BLaER1 treated with 17β-estradiol and CSF1 and Interleukin-3, amounts not matched to agents 10 nM and 100 nM (cell line): ENCODE results near the gene ANKRD31.

Experiments
- H3K27ac ChIP-seq, 11 experiments: shearing (Covaris generic); formaldehyde crosslinking; 2 replicates each; pipeline ENCODE4 v1.8.1; 2022
- H3K27me3 ChIP-seq, 11 experiments: shearing (Covaris generic); formaldehyde crosslinking; 2 replicates each; pipeline ENCODE4 v1.8.1; 2022
- H3K36me3 ChIP-seq, 11 experiments: shearing (Covaris generic); formaldehyde crosslinking; 2 replicates each; pipeline ENCODE4 v1.8.1; 2022
- H3K4me1 ChIP-seq, 10 experiments: shearing (Covaris generic); formaldehyde crosslinking; 2 replicates each; pipeline ENCODE4 v1.8.1; 2022
- H3K4me2 ChIP-seq, 11 experiments: shearing (Covaris generic); formaldehyde crosslinking; 2 replicates each; pipeline ENCODE4 v1.8.1; 2022
- H3K4me3 ChIP-seq, 10 experiments: shearing (Covaris generic); formaldehyde crosslinking; 2 replicates each; pipeline ENCODE4 v1.8.1; 2022
- H3K9ac ChIP-seq, 11 experiments: shearing (Covaris generic); formaldehyde crosslinking; 2 replicates each; pipeline ENCODE4 v1.8.1; 2022
- H3K9me3 ChIP-seq, 11 experiments: shearing (Covaris generic); formaldehyde crosslinking; replicated peaks in 1 of 11; 2 replicates each; pipeline ENCODE4 v1.8.1; 2022
- H4K20me1 ChIP-seq, 11 experiments: shearing (Covaris generic); formaldehyde crosslinking; 2 replicates each; pipeline ENCODE4 v1.8.1; 2022
- Cebpa-rat ChIP-seq, 11 experiments: shearing (Covaris generic); IDR thresholded peaks; 2 replicates each; pipeline ENCODE4 v1.8.1; 2022

Gene ANKRD31

GRCh38 chr5:75059912-75060545 is 176.6 kb downstream of the ANKRD31 start:
- Histone ChIP-seq H3K4me1 (peaks cover 6 to 21% (median 13%) of the 10 kb centered on the region in 10 experiments; a peak in 16 of 20 replicates), H3K9ac (no peak overlapping the region)

DNA sequence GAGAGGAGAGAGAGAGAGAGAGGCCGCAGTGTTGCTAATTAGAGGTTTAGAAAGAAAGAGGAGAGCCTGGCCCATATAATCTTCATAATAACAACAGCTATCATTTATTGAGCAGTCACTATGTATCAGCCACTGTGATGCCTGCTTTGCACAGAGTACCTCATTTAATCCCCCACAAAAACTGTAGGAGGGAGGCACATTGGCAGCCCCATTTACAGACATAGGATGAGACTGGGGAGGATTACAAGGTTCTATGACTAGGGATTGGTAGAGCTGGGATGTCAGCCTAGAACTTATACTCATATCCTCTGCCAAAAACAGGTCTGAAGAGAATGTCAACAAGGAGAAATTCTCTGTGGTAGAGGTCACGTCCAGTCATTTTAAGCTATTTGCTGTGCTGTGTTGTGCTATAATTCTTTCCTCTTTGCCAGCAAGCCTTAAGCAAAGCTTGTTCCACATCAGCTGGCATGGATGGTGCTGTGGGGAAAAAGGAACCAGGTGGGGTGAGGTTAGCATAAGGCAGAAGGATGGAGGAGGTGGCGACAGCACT is 177.6 kb downstream of the ANKRD31 start:
- Histone ChIP-seq H3K27me3 (peaks cover 10 to 22% (median 16%) of the 10 kb centered on the region in 11 experiments), H3K9me3 (no peaks in the 10 kb centered on the region), H3K36me3 (no peaks in the 10 kb centered on the region), H3K27ac (no peak overlapping the region), H3K9ac (no peak overlapping the region), H3K4me3 (no peak overlapping the region), H3K4me1 (peaks cover 6 to 21% (median 13%) of the 10 kb centered on the region in 10 experiments; a peak in 16 of 20 replicates), H3K4me2 (peak overlapping the region in 4 of 11 experiments; percentile 43 to 62 (median 48); a peak in 7 of 22 replicates), H4K20me1 (peaks cover 0 to 4% (median 0%) of the 10 kb centered on the region in 11 experiments; a peak in 3 of 22 replicates)
- no peak for TF ChIP-seq Cebpa-rat (IDR thresholded peaks at IDR 0.05)

More at GRCh38 chr5:75059912-75060545, 176.6 kb downstream of the ANKRD31 start:
- Histone ChIP-seq H3K4me3 (no peak overlapping the region), H3K27ac (no peak overlapping the region), H3K36me3 (no peaks in the 10 kb centered on the region), H3K9me3 (no peaks in the 10 kb centered on the region), H3K4me2 (peak overlapping the region in 10 of 11 experiments; percentile 0 to 62 (median 29); a peak in 15 of 22 replicates), H3K27me3 (peaks cover under 1 to 12% (median 6%) of the 10 kb centered on the region in 11 experiments; a peak in 19 of 22 replicates), H4K20me1 (no peaks in the 10 kb centered on the region; a peak in 1 of 22 replicates)
- no peak for TF ChIP-seq Cebpa-rat (IDR thresholded peaks at IDR 0.05)

- Histone ChIP-seq H3K4me3 (no peak overlapping the region), H3K4me1 (peaks cover 6 to 24% (median 17%) of the 10 kb centered on the region in 10 experiments; a peak in 17 of 20 replicates), H3K27me3 (peaks cover 25 to 37% (median 31%) of the 10 kb centered on the region in 11 experiments), H3K9ac (no peak overlapping the region), H4K20me1 (peaks cover 0 to 8% (median 0%) of the 10 kb centered on the region in 11 experiments; a peak in 6 of 22 replicates), H3K27ac (no peak overlapping the region), H3K36me3 (no peaks in the 10 kb centered on the region), H3K9me3 (no peaks in the 10 kb centered on the region), H3K4me2 (no peak overlapping the region)
- TF ChIP-seq Cebpa-rat (IDR thresholded peaks at IDR 0.05) = no peak
These were observed 179.1 kb downstream of the ANKRD31 start for GRCh38 chr5:75057561-75057960.

GRCh38 chr5:75055727-75056144 is 180.9 kb downstream of the ANKRD31 start:
- peaks cover 6 to 27% (median 21%) of the 10 kb centered on the region in 10 experiments; a peak in 18 of 20 replicates for H3K4me1 ChIP-seq
- H3K27ac ChIP-seq = no peak overlapping the region
- peaks cover 0 to 20% (median 7%) of the 10 kb centered on the region in 11 experiments; a peak in 8 of 22 replicates for H4K20me1 ChIP-seq
- peaks cover 44 to 55% (median 49%) of the 10 kb centered on the region in 11 experiments for H3K27me3 ChIP-seq
- H3K4me3 ChIP-seq = no peak overlapping the region
- no peaks in the 10 kb centered on the region for H3K36me3 ChIP-seq
- H3K9me3 ChIP-seq = no peaks in the 10 kb centered on the region
- no peak overlapping the region for H3K4me2 ChIP-seq
- TF ChIP-seq Cebpa-rat (IDR thresholded peaks at IDR 0.05) = no peak
- no peak overlapping the region for H3K9ac ChIP-seq

DNA sequence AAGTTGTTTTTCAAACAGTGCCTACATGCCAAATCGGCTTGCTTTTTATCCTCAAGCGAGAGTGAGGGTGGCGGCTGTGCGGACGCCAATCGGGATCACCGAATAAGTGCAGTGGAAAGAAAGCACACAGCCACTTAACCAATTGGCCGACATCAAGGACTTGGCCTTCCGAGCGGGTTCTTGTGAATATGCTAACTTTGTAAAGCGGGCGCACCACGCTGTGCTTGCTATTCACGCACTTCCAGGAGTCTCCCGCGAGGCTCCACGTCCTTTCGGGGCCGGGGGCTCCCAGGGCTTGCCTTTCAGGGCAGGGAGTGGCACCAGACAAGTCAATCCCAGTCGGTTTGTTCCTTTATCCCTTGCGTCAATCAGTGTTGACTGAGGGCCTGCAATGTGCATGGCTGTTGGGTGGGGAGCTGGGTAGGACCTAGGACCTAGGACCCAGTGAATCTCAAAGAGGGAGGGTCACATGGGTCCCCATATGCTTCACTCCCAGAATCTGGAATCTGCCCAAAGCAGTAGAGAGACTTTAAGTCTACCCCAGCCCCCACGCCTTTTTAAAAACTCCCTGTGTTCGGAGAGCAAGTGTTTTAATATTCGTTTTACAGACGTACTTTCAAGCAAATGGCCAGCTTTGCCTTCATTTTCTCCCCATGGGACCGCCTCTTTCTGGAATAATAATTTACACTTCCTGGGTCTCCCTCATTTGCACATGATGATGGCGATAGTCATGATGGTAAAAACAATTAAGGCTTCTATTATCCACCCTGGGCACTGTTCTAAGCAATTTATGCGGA is 182.3 kb downstream of the ANKRD31 start:
- H3K4me1 ChIP-seq = peaks cover 0 to 14% (median 8%) of the 10 kb centered on the region in 10 experiments; a peak in 16 of 20 replicates
- H3K4me2 ChIP-seq = peak overlapping the region; percentile 84 to 100 (median 97)
- H3K4me3 ChIP-seq = peak overlapping the region; percentile 73 to 92 (median 82); a peak in 19 of 20 replicates
- TF ChIP-seq Cebpa-rat (IDR thresholded peaks at IDR 0.05) = no peak
- H3K9ac ChIP-seq = peak overlapping the region in 4 of 11 experiments; percentile 62 to 75 (median 72); a peak in 2 of 22 replicates
- H3K27ac ChIP-seq = no peak overlapping the region
- no peaks in the 10 kb centered on the region for H3K9me3 ChIP-seq
- H3K27me3 ChIP-seq = peaks cover 46 to 60% (median 53%) of the 10 kb centered on the region in 11 experiments
- no peaks in the 10 kb centered on the region for H3K36me3 ChIP-seq
- peaks cover 0 to 20% (median 8%) of the 10 kb centered on the region in 11 experiments; a peak in 7 of 22 replicates for H4K20me1 ChIP-seq

- H3K36me3 ChIP-seq = no peaks in the 10 kb centered on the region
- H4K20me1 ChIP-seq = peaks cover 0 to 20% (median 8%) of the 10 kb centered on the region in 11 experiments; a peak in 7 of 22 replicates
- peak overlapping the region; percentile 73 to 92 (median 82) for H3K4me3 ChIP-seq
- no peaks in the 10 kb centered on the region for H3K9me3 ChIP-seq
- H3K4me2 ChIP-seq = peak overlapping the region; percentile 84 to 100 (median 97)
- peak overlapping the region in 3 of 11 experiments; percentile 8 to 62 (median 48); a peak in 5 of 22 replicates for H3K27ac ChIP-seq
- peaks cover 0 to 12% (median 7%) of the 10 kb centered on the region in 10 experiments; a peak in 11 of 20 replicates for H3K4me1 ChIP-seq
- no peak for TF ChIP-seq Cebpa-rat (IDR thresholded peaks at IDR 0.05)
- peak overlapping the region; percentile 54 to 75 (median 71); a peak in 21 of 22 replicates for H3K9ac ChIP-seq
- H3K27me3 ChIP-seq = peaks cover 46 to 60% (median 53%) of the 10 kb centered on the region in 11 experiments
These were observed 183.2 kb downstream of the ANKRD31 start for GRCh38 chr5:75053304-75054133.

DNA sequence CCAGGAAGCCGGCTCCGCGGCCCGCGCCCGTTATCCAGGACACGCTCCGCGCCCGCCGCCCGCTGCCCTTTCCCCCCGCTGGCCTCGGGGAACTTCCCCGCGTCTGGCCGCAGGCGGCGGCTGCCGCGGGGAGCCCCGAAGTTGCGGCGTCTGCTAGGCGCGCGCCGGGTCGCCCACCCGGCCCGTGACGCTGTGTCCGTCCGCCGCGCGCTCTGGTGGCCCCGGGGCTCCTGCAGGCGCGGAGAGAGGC is 183.7 kb downstream of the ANKRD31 start:
- Histone ChIP-seq H3K4me3 (peak overlapping the region; percentile 73 to 92 (median 82)), H3K9ac (peak overlapping the region; percentile 54 to 75 (median 71); a peak in 21 of 22 replicates), H3K27ac (peak overlapping the region in 3 of 11 experiments; percentile 8 to 62 (median 48); a peak in 5 of 22 replicates), H3K27me3 (peaks cover 46 to 60% (median 53%) of the 10 kb centered on the region in 11 experiments), H3K36me3 (no peaks in the 10 kb centered on the region), H4K20me1 (peaks cover 0 to 20% (median 8%) of the 10 kb centered on the region in 11 experiments; a peak in 7 of 22 replicates), H3K9me3 (no peaks in the 10 kb centered on the region), H3K4me1 (peaks cover 0 to 12% (median 7%) of the 10 kb centered on the region in 10 experiments; a peak in 11 of 20 replicates), H3K4me2 (peak overlapping the region; percentile 84 to 100 (median 97))
- TF ChIP-seq Cebpa-rat (IDR thresholded peaks at IDR 0.05) = no peak
